HEK293 (cell line): ENCODE measurements around the gene DPYD.

Source experiments
- CTCF ChIA-PET: fragments of 350-600 bp; formaldehyde crosslinking; extraction: SDS; loops from one replicate; lab custom pipeline; 2021; ENCODE audit warnings: antibody characterized with exemption; lab: Yijun Ruan, JAX
- POLR2A ChIA-PET: fragments of 300-600 bp; formaldehyde crosslinking; extraction: SDS; loops from one replicate; lab custom pipeline; 2020; ENCODE audit warnings: antibody characterized with exemption, inconsistent platforms; lab: Yijun Ruan, JAX
- H3K27ac ChIP-seq: fragments of 200-500 bp; sonication (Bioruptor generic); 2 replicates; pipeline ENCODE4 v1.5.1; 2014; ENCODE audit warnings: low read depth, low read length, control low read depth, inconsistent platforms; ENCODE audit errors: extremely low read depth
- H3K36me3 ChIP-seq, 2 experiments: fragments of 200-500 bp in 1 of 2; sonication (Bioruptor generic) in 1 of 2; 1 replicate in 1 of 2; 2 replicates in 1 of 2; pipeline ENCODE4 v1.5.1; 2014 to 2017; ENCODE audit warnings: inconsistent platforms in 2 of 2, low read length in 2 of 2; ENCODE audit not compliant: control insufficient read depth in 2 of 2, insufficient read depth in 1 of 2
- H3K4me1 ChIP-seq: fragments of 200-500 bp; sonication (Bioruptor generic); 2 replicates; pipeline ENCODE4 v1.5.1; 2014; ENCODE audit warnings: mild to moderate bottlenecking, low read length, inconsistent platforms; ENCODE audit not compliant: control insufficient read depth, insufficient read depth
- H3K4me3 ChIP-seq: 2 replicates; pipeline ENCODE4 v1.5.1; 2011; ENCODE audit warnings: low read depth, mild to moderate bottlenecking, control low read depth, low read length, moderate library complexity
- H3K9me3 ChIP-seq: fragments of 200-500 bp; sonication (Bioruptor generic); 2 replicates; pipeline ENCODE4 v1.5.1; 2014; ENCODE audit warnings: low read depth, low read length, inconsistent platforms; ENCODE audit not compliant: control insufficient read depth, insufficient read depth
- KLF8 ChIP-seq: fragments of 450-650 bp; formaldehyde crosslinking; IDR thresholded peaks from 2 replicates; pipeline ENCODE4 v1.5.1; 2016; ENCODE audit warnings: missing biosample characterization, missing genetic modification characterization
- SETDB1 ChIP-seq: IDR thresholded peaks from one replicate; pipeline ENCODE4 v1.6.1; 2017; ENCODE audit warnings: mild to moderate bottlenecking, low read length, moderate library complexity, mixed read lengths; ENCODE audit not compliant: insufficient read length
- ZBTB44 ChIP-seq: fragments of 450-650 bp; IDR thresholded peaks from 2 replicates; pipeline ENCODE4 v1.5.1; 2018; ENCODE audit warnings: missing biosample characterization, mild to moderate bottlenecking, missing genetic modification characterization
- ZFP37 ChIP-seq: fragments of 450-650 bp; formaldehyde crosslinking; IDR thresholded peaks from 2 replicates; pipeline ENCODE4 v1.5.1; 2016; ENCODE audit warnings: missing biosample characterization, missing genetic modification characterization
- ZNF133 ChIP-seq: fragments of 450-650 bp; formaldehyde crosslinking; IDR thresholded peaks from 2 replicates; pipeline ENCODE4 v1.5.1; 2016; ENCODE audit warnings: missing biosample characterization, missing genetic modification characterization
- ZNF18 ChIP-seq: fragments of 450-650 bp; formaldehyde crosslinking; IDR thresholded peaks from 2 replicates; pipeline ENCODE4 v1.5.1; 2016; ENCODE audit warnings: missing biosample characterization, missing genetic modification characterization
- ZNF335 ChIP-seq: fragments of 450-650 bp; formaldehyde crosslinking; conservative IDR thresholded peaks from 2 replicates; pipeline ENCODE4 v1.5.1; 2016; ENCODE audit warnings: missing biosample characterization, missing genetic modification characterization
- ZNF529 ChIP-seq: fragments of 450-650 bp; formaldehyde crosslinking; IDR thresholded peaks from 2 replicates; pipeline ENCODE4 v1.5.1; 2017; ENCODE audit warnings: missing genetic modification characterization, missing biosample characterization; ENCODE audit not compliant: insufficient replicate concordance
- ZNF555 ChIP-seq: fragments of 450-650 bp; formaldehyde crosslinking; conservative IDR thresholded peaks from 2 replicates; pipeline ENCODE4 v1.5.1; 2017; ENCODE audit warnings: missing biosample characterization, mild to moderate bottlenecking, missing genetic modification characterization, inconsistent platforms
- ZNF560 ChIP-seq: fragments of 450-650 bp; formaldehyde crosslinking; IDR thresholded peaks from 2 replicates; pipeline ENCODE4 v1.5.1; 2017; ENCODE audit warnings: missing biosample characterization, missing genetic modification characterization, borderline replicate concordance
- ZNF626 ChIP-seq: fragments of 450-650 bp; sonication (Bioruptor Pico); formaldehyde crosslinking; IDR thresholded peaks from 2 replicates; pipeline ENCODE4 v1.5.1; 2018; ENCODE audit warnings: missing biosample characterization, missing genetic modification characterization, inconsistent platforms
- ZNF645 ChIP-seq: fragments of 450-650 bp; formaldehyde crosslinking; IDR thresholded peaks from 2 replicates; pipeline ENCODE4; 2016; ENCODE audit warnings: missing biosample characterization, missing genetic modification characterization
- TF ChIP-seq, protein P1 (sequence below): sonication (generic); formaldehyde crosslinking; IDR thresholded peaks from 2 replicates; pipeline ENCODE4 v1.8.1; 2022; ENCODE audit warnings: mild to moderate bottlenecking, moderate library complexity, missing genetic modification reagents
- TF ChIP-seq, protein P2 (sequence below): fragments of 450-650 bp; formaldehyde crosslinking; IDR thresholded peaks from 2 replicates; pipeline ENCODE4 v1.5.1; 2016; ENCODE audit warnings: missing biosample characterization, missing genetic modification characterization, low read depth
- TF ChIP-seq, protein P3 (sequence below): fragments of 450-650 bp; formaldehyde crosslinking; IDR thresholded peaks from 2 replicates; pipeline ENCODE4 v1.5.1; 2016; ENCODE audit warnings: missing biosample characterization, missing genetic modification characterization, borderline replicate concordance
- TF ChIP-seq, protein P4 (sequence below): fragments of 450-650 bp; formaldehyde crosslinking; IDR thresholded peaks from 2 replicates; pipeline ENCODE4 v1.5.1; 2016; ENCODE audit warnings: missing biosample characterization, missing genetic modification characterization

The DPYD gene

DNA sequence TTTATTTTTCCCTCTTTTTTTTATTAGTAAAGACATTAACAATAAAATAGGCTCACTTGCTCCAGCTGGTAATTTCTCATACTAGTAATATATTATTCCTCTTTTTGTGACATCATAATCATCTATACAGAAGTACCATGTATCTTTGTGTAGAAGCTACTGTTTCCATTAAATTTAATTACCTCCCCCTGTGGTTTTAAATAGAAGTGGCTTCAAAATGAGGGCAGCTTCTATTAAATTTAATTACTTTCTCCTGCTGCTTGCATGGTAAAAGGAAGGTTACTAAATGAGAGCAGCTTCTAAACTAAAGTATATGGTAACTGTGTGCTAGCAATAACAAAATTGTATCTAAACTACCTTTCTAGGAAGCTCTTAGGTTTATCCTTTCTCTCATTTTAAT is 94.0 kb downstream of the DPYD start (continued):
- no peak for TF ChIP-seq ZNF645 (tag by site-specific recombination)

DNA sequence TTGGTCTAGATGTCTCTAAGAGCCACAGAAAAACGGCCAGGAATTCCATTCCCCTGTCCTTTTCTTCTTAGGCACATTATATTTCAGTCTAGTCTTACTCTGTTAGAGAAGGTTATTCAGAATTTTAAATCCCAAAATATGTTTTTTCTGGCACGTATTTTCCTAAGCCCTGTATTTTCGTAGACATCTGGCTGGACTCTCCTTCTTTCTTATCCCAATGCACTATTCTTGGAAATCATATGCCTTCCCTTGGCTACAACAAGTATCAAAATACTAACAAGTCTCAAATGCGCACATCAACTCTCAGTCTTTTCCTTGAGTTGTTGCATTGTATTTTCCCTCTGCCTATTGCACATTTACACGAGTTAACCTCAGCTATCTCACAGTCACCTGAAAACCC is 96.2 kb downstream of the DPYD start:
- ChIA-PET CTCF (no interaction called here), POLR2A (no interaction called here)
- H3K4me1 ChIP-seq = peaks cover 3% of the 10 kb centered on the region; the same call in 1 of the 2 replicates
- H3K27ac ChIP-seq = no peak overlapping the region
- no peak overlapping the region for H3K4me3 ChIP-seq
- no peaks in the 10 kb centered on the region for H3K36me3 ChIP-seq
- H3K9me3 ChIP-seq = no peaks in the 10 kb centered on the region
- TF ChIP-seq, protein P1, sequence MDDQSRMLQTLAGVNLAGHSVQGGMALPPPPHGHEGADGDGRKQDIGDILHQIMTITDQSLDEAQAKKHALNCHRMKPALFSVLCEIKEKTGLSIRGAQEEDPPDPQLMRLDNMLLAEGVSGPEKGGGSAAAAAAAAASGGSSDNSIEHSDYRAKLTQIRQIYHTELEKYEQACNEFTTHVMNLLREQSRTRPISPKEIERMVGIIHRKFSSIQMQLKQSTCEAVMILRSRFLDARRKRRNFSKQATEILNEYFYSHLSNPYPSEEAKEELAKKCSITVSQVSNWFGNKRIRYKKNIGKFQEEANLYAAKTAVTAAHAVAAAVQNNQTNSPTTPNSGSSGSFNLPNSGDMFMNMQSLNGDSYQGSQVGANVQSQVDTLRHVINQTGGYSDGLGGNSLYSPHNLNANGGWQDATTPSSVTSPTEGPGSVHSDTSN (CRISPR knock-in tag) = no peak
- TF ChIP-seq KLF8 = no peak
- no peak for TF ChIP-seq SETDB1
- no peak for TF ChIP-seq ZBTB44 (tag by site-specific recombination)
- TF ChIP-seq ZNF560 (tag by site-specific recombination) = no peak
- no peak for TF ChIP-seq ZNF335 (tag by site-specific recombination)
- no peak for TF ChIP-seq ZNF18
- no peak for TF ChIP-seq ZNF626 (tag by site-specific recombination)
- TF ChIP-seq ZNF133 (tag by site-specific recombination) = no peak
- no peak for TF ChIP-seq ZNF529
- TF ChIP-seq, protein P2, sequence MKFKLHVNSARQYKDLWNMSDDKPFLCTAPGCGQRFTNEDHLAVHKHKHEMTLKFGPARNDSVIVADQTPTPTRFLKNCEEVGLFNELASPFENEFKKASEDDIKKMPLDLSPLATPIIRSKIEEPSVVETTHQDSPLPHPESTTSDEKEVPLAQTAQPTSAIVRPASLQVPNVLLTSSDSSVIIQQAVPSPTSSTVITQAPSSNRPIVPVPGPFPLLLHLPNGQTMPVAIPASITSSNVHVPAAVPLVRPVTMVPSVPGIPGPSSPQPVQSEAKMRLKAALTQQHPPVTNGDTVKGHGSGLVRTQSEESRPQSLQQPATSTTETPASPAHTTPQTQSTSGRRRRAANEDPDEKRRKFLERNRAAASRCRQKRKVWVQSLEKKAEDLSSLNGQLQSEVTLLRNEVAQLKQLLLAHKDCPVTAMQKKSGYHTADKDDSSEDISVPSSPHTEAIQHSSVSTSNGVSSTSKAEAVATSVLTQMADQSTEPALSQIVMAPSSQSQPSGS (tag by site-specific recombination) = no peak
- TF ChIP-seq, protein P3, sequence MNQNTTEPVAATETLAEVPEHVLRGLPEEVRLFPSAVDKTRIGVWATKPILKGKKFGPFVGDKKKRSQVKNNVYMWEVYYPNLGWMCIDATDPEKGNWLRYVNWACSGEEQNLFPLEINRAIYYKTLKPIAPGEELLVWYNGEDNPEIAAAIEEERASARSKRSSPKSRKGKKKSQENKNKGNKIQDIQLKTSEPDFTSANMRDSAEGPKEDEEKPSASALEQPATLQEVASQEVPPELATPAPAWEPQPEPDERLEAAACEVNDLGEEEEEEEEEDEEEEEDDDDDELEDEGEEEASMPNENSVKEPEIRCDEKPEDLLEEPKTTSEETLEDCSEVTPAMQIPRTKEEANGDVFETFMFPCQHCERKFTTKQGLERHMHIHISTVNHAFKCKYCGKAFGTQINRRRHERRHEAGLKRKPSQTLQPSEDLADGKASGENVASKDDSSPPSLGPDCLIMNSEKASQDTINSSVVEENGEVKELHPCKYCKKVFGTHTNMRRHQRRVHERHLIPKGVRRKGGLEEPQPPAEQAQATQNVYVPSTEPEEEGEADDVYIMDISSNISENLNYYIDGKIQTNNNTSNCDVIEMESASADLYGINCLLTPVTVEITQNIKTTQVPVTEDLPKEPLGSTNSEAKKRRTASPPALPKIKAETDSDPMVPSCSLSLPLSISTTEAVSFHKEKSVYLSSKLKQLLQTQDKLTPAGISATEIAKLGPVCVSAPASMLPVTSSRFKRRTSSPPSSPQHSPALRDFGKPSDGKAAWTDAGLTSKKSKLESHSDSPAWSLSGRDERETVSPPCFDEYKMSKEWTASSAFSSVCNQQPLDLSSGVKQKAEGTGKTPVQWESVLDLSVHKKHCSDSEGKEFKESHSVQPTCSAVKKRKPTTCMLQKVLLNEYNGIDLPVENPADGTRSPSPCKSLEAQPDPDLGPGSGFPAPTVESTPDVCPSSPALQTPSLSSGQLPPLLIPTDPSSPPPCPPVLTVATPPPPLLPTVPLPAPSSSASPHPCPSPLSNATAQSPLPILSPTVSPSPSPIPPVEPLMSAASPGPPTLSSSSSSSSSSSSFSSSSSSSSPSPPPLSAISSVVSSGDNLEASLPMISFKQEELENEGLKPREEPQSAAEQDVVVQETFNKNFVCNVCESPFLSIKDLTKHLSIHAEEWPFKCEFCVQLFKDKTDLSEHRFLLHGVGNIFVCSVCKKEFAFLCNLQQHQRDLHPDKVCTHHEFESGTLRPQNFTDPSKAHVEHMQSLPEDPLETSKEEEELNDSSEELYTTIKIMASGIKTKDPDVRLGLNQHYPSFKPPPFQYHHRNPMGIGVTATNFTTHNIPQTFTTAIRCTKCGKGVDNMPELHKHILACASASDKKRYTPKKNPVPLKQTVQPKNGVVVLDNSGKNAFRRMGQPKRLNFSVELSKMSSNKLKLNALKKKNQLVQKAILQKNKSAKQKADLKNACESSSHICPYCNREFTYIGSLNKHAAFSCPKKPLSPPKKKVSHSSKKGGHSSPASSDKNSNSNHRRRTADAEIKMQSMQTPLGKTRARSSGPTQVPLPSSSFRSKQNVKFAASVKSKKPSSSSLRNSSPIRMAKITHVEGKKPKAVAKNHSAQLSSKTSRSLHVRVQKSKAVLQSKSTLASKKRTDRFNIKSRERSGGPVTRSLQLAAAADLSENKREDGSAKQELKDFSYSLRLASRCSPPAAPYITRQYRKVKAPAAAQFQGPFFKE (tag by site-specific recombination) = no peak
- no peak for TF ChIP-seq ZNF555 (tag by site-specific recombination)
- no peak for TF ChIP-seq ZFP37 (tag by site-specific recombination)
- TF ChIP-seq, protein P4, sequence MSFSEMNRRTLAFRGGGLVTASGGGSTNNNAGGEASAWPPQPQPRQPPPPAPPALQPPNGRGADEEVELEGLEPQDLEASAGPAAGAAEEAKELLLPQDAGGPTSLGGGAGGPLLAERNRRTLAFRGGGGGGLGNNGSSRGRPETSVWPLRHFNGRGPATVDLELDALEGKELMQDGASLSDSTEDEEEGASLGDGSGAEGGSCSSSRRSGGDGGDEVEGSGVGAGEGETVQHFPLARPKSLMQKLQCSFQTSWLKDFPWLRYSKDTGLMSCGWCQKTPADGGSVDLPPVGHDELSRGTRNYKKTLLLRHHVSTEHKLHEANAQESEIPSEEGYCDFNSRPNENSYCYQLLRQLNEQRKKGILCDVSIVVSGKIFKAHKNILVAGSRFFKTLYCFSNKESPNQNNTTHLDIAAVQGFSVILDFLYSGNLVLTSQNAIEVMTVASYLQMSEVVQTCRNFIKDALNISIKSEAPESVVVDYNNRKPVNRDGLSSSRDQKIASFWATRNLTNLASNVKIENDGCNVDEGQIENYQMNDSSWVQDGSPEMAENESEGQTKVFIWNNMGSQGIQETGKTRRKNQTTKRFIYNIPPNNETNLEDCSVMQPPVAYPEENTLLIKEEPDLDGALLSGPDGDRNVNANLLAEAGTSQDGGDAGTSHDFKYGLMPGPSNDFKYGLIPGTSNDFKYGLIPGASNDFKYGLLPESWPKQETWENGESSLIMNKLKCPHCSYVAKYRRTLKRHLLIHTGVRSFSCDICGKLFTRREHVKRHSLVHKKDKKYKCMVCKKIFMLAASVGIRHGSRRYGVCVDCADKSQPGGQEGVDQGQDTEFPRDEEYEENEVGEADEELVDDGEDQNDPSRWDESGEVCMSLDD = no peak
